K562 (cell line): ENCODE results near the gene GABRB3. TPM values are rescaled to one million over a fixed set of nuclear protein-coding genes. Genes with fewer than 3 reads are reported as not detected.
A peak's percentile ranks its signal among the peaks of the same experiment; 100 is the strongest.

ENCODE experiments used
- ATAC-seq: fragments of 200-7000 bp; cut with Tn5 transposase; 3 replicates; pipeline ENCODE4 v1.9.1; 2020; ENCODE audit warnings: moderate library complexity
- BruUV-seq: library from RNA; stranded (reverse); fragments of 400-500 nt; replicated peaks from 2 replicates; lab custom pipeline; 2021; lab: Mats Ljungman, UMichigan
- CTCF ChIA-PET: fragments of 300-600 bp; formaldehyde crosslinking; extraction: SDS; loops from one replicate; lab custom pipeline; 2021; ENCODE audit warnings: low intra/inter-chr PET ratio; lab: Yijun Ruan, JAX
- POLR2A ChIA-PET: fragments of 300-600, 350-650 bp; sonication (Branson Sonifier 250); formaldehyde crosslinking; extraction: SDS; loops from one replicate; lab custom pipeline; 2021; ENCODE audit warnings: antibody characterized with exemption, inconsistent platforms; lab: Yijun Ruan, JAX
- DNase-seq, 4 experiments: peaks; one replicate each; pipeline versions ENCODE4 v3.0.0 to v3.0.0-alpha.2; 2011 to 2018; ENCODE audit warnings: low spot score in 3 of 4, mixed read lengths in 3 of 4; ENCODE audit errors: extremely low read depth in 1 of 4
- FAIRE-seq: peaks from 2 replicates; lab custom pipeline; 2011; peaks lifted over from hg19 to GRCh38; lab: Jason Lieb, UNC
- H2AFZ ChIP-seq: 2 replicates; pipeline ENCODE4 v1.6.0; 2011; ENCODE audit warnings: low read depth, low read length, control low read depth, inconsistent platforms
- H3K27ac ChIP-seq: fragments of 200-600 bp; 3 replicates; pipeline ENCODE4 v1.8.0; 2011; ENCODE audit warnings: low read depth, mild to moderate bottlenecking, control low read depth, inconsistent platforms, low read length, moderate library complexity, mixed read lengths; ENCODE audit errors: extremely low read depth
- H3K27me3 ChIP-seq, 2 experiments: fragments of 300-600 bp in 1 of 2; 2 replicates in 1 of 2; 3 replicates in 1 of 2; pipeline versions ENCODE4 v1.6.0 to v1.8.0; 2011; ENCODE audit warnings: inconsistent platforms in 2 of 2, low read length in 2 of 2, mild to moderate bottlenecking in 1 of 2, mixed read lengths in 1 of 2, moderate library complexity in 1 of 2; ENCODE audit not compliant: control insufficient read depth in 2 of 2, insufficient read depth in 2 of 2
- H3K36me3 ChIP-seq: fragments of 300-600 bp; 3 replicates; pipeline ENCODE4 v1.8.0; 2011; ENCODE audit warnings: mild to moderate bottlenecking, low read length, inconsistent platforms; ENCODE audit not compliant: control insufficient read depth, insufficient read depth
- H3K4me1 ChIP-seq, 2 experiments: fragments of 200-600 bp in 1 of 2; replicated peaks in 1 of 2; 2 replicates in 1 of 2; 3 replicates in 1 of 2; pipeline versions ENCODE4 v1.5.1 to v1.8.0; 2011; ENCODE audit warnings: inconsistent platforms in 2 of 2, low read length in 2 of 2, mild to moderate bottlenecking in 1 of 2, mixed read lengths in 1 of 2, moderate library complexity in 1 of 2; ENCODE audit not compliant: control insufficient read depth in 2 of 2, insufficient read depth in 2 of 2
- H3K4me2 ChIP-seq: 2 replicates; pipeline ENCODE4 v1.6.1; 2011; ENCODE audit warnings: low read length, control low read depth, inconsistent platforms, mixed read lengths; ENCODE audit not compliant: insufficient read depth
- H3K4me3 ChIP-seq: fragments of 200-600 bp; sonication (generic), shearing (Covaris generic); 2 replicates; pipeline ENCODE4 v1.5.1; 2016; ENCODE audit warnings: control low read depth, inconsistent platforms
- H3K79me2 ChIP-seq: fragments of 200-600 bp; 3 replicates; pipeline ENCODE4 v1.8.0; 2011; ENCODE audit warnings: low read length, inconsistent platforms; ENCODE audit not compliant: control insufficient read depth, insufficient read depth
- H3K9ac ChIP-seq, 2 experiments: 2 replicates each; pipeline versions ENCODE4 v1.6.0 to v1.6.1; 2011; ENCODE audit warnings: low read depth in 2 of 2, low read length in 2 of 2, control low read depth in 1 of 2, inconsistent platforms in 1 of 2, mild to moderate bottlenecking in 1 of 2, mixed read lengths in 1 of 2; ENCODE audit not compliant: insufficient read depth in 1 of 2
- H3K9me1 ChIP-seq: one replicate; pipeline ENCODE4 v1.6.0; 2011; ENCODE audit warnings: inconsistent platforms, mild to moderate bottlenecking, low read length, moderate library complexity; ENCODE audit not compliant: control insufficient read depth, insufficient read depth
- H3K9me3 ChIP-seq: replicated peaks from 2 replicates; pipeline ENCODE4 v1.5.1; 2011; ENCODE audit warnings: low read depth, low read length, inconsistent platforms; ENCODE audit not compliant: control insufficient read depth, insufficient read depth
- H4K20me1 ChIP-seq: replicated peaks from 2 replicates; pipeline ENCODE4 v1.6.1; 2011; ENCODE audit warnings: low read length, inconsistent platforms, mixed read lengths; ENCODE audit not compliant: control insufficient read depth, insufficient read depth
- DMBX1 ChIP-seq: fragments of 250-450 bp; sonication (Bioruptor Pico); IDR thresholded peaks from 2 replicates; pipeline ENCODE4 v1.8.0; 2022; ENCODE audit warnings: inconsistent platforms, mild to moderate bottlenecking, moderate library complexity, borderline replicate concordance
- TAF7 ChIP-seq: fragments of 450-650 bp; IDR thresholded peaks from 2 replicates; pipeline ENCODE4 v1.6.1; 2016; ENCODE audit warnings: missing genetic modification characterization, missing compliant biosample characterization
- ZNF146 ChIP-seq: IDR thresholded peaks from one replicate; pipeline ENCODE4 v1.6.1; 2018; ENCODE audit warnings: missing compliant biosample characterization; ENCODE audit not compliant: unreplicated experiment
- ZNF212 ChIP-seq: fragments of 450-650 bp; formaldehyde crosslinking; IDR thresholded peaks from 2 replicates; pipeline ENCODE4 v1.4.0; 2020; ENCODE audit warnings: mild to moderate bottlenecking
- ZNF644 ChIP-seq: fragments of 200-800 bp; sonication (Bioruptor generic); IDR thresholded peaks from 2 replicates; pipeline ENCODE4 v1.6.1; 2016; ENCODE audit warnings: low read depth, missing genetic modification characterization, missing compliant biosample characterization
- ZSCAN29 ChIP-seq: fragments of 450-650 bp; IDR thresholded peaks from 2 replicates; pipeline ENCODE4 v1.6.1; 2017
- WGBS: fragments of 100-300 bp; shearing (Covaris generic); methylation state at CpG from one replicate; pipeline ENCODE4 v1.1.6; 2016; ENCODE audit warnings: low coverage, mixed read lengths; ENCODE audit not compliant: insufficient coverage; ENCODE audit errors: missing lambda C conversion rate; 5-methylcytosine and 5-hydroxymethylcytosine counted together
- in situ Hi-C: fragments of 300-500 bp; cut with MboI; formaldehyde crosslinking; loops from 4 replicates; pipeline ENCODE4 v1.15.0; 2018; ENCODE audit warnings: inconsistent platforms, mixed read lengths
- intact Hi-C: fragments of 100-400 bp; cut with micrococcal nuclease; formaldehyde crosslinking; loops from 2 replicates; pipeline ENCODE4 v1.14.2; 2022
- polyA plus RNA-seq, 8 experiments: library from polyadenylated mRNA; depleted of rRNA in 4 of 8; stranded (reverse) in 5 of 8; unstranded in 3 of 8; fragments of >200 nt; fragmentation: Nextera tagmentation in 2 of 8; fragmentation: Illumina TruSeq in 1 of 8; extraction: Ambion mirVana in 2 of 8; extraction: Trizol in 1 of 8; gene quantifications; 2 replicates each; pipeline versions ENCODE4 v1.2.1 to v1.2.3, GENCODE V29; 2011 to 2014; ENCODE audit warnings: inconsistent platforms in 1 of 8, missing spikeins in 1 of 8
- total RNA-seq, 7 experiments: library from RNA; depleted of rRNA in 6 of 7; stranded (reverse); fragments of >200 nt in 6 of 7; fragmentation: Illumina TruSeq in 2 of 7; extraction: Trizol in 2 of 7; gene quantifications; 2 replicates each; pipeline versions ENCODE4 v1.2.1 to v1.2.3, GENCODE V29; 2011 to 2021; ENCODE audit warnings: low replicate concordance in 1 of 7
- TF ChIP-seq, protein P1 (sequence below): fragments of 250-450 bp; sonication (Bioruptor Pico); IDR thresholded peaks from 2 replicates; pipeline ENCODE4 v1.8.0; 2021; ENCODE audit warnings: borderline replicate concordance, mild to moderate bottlenecking, moderate library complexity; ENCODE audit not compliant: poor library complexity, severe bottlenecking

GABRB3 gene
- total and polyA plus RNA-seq, 9 of the 15 experiments (the other 6 are each of a cell fraction or from before 2014, with no cell fraction given): 0.09 to 1.4 (median 0.49) TPM

DNA sequence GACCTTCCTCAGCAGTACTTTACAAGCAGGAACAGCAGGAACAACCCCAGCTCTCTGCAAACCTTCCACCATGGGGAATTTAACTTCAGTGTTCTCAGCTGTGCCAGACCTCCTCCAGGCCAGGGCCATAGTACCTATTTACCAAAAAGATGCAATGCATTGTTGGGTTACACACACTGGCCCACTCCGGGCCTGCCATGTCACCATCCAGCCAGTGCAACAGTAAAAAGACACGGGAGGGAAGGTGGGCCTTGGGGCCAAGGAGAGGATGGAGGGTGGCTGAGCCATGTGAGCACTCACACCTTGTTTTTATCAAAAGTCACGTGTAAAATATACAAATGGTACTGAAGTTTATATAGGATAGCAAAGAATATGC, 157.0 kb downstream of the GABRB3 start:
- Histone ChIP-seq H2AFZ (no peak overlapping the region), H3K9ac (no peak overlapping the region), H3K27ac (no peak overlapping the region), H3K79me2 (no peaks in the 10 kb centered on the region), H3K9me1 (no peaks in the 10 kb centered on the region), H3K4me1 (no peaks in the 10 kb centered on the region), H3K36me3 (no peaks in the 10 kb centered on the region), H3K4me2 (no peak overlapping the region), H4K20me1 (no peaks in the 10 kb centered on the region), H3K27me3 (no peaks in the 10 kb centered on the region), H3K9me3 (no peaks in the 10 kb centered on the region), H3K4me3 (no peak overlapping the region)
- FAIRE-seq (no peak), DNase-seq (no peak), ATAC-seq (no peak)
- in situ Hi-C loops: no loop called here
- WGBS: 0% methylated on average over 3 of the region's 3 CpGs
- CTCF ChIA-PET: no interaction called here
- TF ChIP-seq ZSCAN29 (no peak), TAF7 (no peak), ZNF146 (no peak), ZNF644 (tag) (0 out of 2 replicates have a peak, but pooled peaks have one; percentile 3), DMBX1 (CRISPR knock-in tag) (no peak), ZNF212 (CRISPR knock-in tag) (no peak)
- TF ChIP-seq, protein P1, sequence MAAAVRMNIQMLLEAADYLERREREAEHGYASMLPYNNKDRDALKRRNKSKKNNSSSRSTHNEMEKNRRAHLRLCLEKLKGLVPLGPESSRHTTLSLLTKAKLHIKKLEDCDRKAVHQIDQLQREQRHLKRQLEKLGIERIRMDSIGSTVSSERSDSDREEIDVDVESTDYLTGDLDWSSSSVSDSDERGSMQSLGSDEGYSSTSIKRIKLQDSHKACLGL: no peak
- intact Hi-C loops: no loop called here
- POLR2A ChIA-PET: interaction anchor here (1.0 kb wide), 2 partner anchors 13 to 1227 kb away, joined by 3 read pairs; no protein-coding TSS in a partner anchor
- BruUV-seq: no TSS peak
